HG02981 (cell line): ENCODE results near the gene SHB.
A peak's percentile ranks its signal among the peaks of the same experiment; 100 is the strongest.
"Not testable (repeated sequence)": the region's sequence is repeated elsewhere in the genome, so short reads cannot be mapped to it uniquely, and the experiment has no call there.

Experiments
- ATAC-seq: cut with Tn5 transposase; IDR thresholded peaks from one replicate; pipeline ENCODE4 v1.9.1; 2021; ENCODE audit warnings: mild to moderate bottlenecking, moderate library complexity; ENCODE audit not compliant: unreplicated experiment

The SHB gene

DNA sequence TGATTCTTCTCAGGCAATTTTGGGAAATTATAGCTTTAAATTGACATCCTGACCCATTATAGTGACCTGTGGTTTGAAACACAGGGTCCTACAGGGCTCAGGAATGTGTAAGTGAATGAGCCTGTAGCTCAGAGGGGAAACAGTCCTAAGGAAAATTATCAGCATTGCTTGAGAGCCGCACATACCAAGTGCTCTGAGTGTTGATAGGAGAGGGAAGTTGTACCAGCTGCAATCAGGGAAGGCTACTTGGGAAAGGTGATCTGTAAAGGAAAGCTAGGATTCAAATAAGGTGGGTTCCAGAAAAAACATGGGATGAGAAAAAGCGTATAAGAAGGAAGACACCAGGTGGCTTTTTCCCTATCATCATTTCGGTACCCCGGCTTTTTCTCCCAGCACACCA is 160.7 kb downstream of the SHB start:
- no peak for ATAC-seq

DNA sequence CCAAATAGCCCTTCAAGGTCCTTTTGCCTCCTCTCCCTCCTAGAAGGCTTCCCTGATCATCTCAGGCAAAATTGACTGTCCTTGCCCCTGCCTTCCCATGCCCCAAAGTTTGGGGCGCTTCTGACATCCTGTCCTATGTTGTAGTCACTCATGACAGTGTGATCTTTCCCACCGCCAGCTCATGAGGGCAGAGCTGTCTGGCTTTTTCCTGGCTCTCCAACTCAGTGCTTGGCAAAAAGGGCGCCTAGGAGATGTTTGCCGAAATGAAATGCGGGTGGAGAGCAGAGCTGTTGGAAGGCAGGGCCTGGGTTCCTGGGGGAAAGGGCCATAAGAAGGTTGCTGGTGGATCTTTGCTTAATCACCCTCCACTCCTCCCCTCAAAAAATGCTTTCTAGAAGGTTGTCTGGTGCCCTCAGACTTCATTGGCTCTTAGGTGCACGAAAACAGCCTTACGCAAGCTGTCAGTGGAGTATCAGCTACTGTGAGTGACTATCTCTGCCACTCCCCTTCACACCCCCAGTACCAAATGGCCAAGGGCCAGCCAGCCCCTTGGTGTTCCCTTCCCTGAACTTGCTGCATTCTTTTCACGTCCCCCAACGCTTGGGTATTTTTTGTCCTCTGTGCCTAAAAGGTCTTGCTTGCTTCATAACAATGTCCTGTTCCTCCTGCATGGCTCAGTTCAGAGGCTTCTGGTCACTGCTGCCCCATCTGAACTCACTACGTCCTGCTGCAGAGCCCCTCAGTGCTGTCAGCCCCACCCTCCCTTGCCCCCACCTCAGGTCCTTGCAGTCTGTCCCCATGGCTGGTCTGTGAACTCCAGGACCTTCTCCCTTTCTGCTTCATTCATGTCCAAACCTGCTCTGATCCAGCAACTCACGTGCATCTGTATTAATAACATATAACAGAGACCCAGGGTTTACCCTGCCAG is 162.5 kb downstream of the SHB start:
- ATAC-seq, result no peak

DNA sequence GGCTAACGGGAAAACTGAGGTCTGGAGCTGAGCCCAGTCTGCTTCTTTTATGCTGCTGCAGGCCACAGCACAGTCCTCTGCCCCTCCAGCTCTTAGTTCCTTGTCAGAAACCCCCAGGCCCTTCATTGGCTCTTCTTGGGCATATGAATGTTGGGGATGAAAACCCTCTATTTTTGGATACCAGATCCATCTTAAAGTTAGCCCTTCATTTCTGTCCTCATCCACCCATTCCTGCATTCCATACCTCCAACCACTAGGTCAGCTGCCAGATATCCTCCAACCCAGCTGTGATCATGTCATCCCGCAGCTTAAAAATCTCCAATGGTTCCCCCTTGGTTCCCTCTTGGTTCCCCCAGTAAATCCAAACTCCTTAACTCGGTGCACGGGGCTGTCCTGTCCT is 163.3 kb downstream of the SHB start:
- ATAC-seq, result no peak

DNA sequence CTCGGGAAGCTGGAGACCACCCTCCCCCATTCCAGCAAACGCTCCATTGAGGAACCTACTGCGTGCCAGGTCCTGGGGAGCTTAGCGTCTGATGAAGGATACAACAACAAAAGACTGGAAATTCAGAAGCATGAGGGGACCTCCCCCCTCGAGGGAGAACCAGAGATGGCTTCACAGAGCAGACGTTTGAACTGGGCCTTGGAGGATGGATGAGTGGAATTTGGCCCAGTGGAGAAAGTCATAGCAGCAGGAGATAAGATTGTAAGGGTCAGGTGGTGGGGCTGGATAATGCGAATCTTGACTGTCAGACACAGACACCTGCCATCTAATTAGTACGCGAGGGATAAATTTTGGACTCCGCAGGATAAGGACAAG is 163.9 kb downstream of the SHB start:
- ATAC-seq, result no peak

DNA sequence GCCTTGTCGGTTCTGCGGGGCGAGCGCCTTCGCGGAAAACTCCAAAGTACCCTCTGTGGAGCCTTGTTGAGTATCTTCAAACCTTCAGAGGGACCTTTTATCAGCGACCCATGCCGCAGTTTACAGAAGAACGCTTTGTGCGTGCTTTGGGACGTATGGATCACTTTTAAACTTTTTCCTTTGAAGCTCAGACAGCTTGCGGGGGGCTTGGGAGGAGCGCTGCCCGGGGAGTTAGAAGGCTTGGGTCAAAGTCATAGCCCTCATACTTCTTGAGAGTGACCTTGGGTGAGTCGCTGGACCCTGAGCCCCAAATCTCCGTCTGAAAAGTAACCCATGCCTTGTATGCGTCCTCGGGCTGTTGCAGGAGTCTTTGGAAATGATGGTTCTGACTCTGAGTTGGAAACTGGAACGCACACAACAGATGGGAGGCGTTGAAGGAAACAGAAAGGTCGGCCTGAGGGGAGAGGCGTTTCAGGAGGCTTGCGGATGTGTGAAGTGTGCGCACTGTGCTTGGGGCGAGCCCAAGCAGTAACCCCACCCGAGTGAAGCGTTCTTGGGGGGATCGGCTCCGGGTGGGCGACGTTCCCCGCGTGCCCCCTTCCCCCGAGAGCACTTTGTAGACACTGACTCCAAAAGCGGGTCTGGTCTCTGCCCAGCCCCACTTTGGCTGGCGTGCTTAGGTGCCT is 164.4 kb downstream of the SHB start:
- ATAC-seq, result no peak

DNA sequence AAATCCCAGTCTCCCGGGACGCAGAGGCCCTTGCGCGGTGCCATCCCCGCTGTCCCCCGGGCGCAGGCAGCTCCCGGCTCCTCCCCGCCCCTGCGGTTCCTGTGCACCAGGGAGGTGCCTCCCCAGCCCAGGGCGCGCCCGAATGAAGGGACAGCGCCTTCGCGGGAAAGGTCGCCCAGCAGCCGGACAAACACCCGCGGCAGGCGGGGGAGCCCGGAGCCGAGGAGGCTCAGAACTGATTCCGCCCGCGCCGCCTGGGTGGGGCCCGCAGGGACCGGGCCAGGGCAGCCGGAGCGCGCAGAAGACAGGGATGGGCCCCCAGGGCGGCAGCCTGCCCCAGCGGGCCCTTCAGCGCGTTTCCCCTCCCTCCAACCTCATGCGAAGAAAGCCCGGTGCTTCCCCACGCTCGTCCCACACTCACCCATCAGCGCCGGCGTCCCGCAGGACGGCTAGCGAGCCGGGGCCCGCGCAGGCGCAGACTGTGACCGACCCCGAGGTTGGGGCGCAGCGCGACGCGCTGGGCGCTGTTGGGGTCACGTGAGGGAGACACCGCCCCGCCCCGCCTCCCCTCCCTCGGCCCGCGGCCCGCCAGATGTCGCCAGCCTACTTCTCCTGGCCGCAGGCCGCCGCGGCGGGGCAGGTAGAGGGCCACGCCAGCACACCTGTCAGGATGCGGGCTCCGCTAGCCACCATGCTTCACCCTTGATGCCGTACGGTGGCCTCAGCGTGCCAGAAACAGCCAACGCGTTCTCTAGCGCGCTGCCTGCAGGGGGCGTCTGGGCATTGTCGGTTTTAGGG is 165.2 kb downstream of the SHB start, which contains the start of gene SLC25A51:
Gene SLC25A51, minus strand, starts transcription at position 481 of the 798 bp plus-strand sequence. CDS start 15,577 bp downstream, outside the sequence.
- peak; percentile 78 for ATAC-seq

DNA sequence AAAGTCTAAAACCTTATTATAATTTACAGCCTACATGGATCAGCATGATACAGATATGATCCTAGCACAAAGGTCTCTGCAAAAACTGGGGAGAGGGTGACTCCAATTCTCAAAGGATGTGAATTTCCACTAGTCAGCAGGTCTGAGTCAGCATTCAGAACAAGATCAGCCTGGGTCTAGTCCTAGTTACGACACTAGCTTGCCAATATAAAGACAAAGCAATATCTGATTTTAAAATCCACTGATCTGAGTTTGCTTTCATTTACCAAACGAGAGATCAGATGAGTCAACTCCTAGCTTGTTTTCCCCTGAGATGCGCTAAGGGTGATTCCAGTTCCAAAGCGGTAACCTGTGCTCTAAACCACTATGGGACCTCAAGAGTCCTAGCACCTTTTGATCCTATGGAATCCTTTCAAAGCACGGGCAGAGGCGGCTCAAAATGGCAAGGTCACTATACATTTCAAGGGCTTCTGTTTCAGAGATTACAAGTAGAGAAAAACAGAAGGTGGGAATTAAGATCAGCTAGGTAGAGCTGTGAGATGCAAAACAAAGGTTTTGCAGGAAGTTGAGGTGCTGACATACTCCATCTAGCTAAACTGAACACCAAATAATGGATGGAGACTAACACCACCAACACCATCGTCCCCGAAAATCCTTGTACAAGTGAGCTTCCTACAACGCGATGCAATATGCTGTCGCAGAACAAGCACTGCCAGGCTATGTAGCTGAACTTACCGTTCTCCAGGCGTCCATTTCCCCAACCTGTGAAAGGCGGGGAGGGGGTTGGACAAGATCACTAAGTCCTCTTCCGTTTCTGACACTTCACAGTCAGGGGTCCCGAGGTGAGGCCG is 166.0 kb downstream of the SHB start:
- no peak for ATAC-seq

DNA sequence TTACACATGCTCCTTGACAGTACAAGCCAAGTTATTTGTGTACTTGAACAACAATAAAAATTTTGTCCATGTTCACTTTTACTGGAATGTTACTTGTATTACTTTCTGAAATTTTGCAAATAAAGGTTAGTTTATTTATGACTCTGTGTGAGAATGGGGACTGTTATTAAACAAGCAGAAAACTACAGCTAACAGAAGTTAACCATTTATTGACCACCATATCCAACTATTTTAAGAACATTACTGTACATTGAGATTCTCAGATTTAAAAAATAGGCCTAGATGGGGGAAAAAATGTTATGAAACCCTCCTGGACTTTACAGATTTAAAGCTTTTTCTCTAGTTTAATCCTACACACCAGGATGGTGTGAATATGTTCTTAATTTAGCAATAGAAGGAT is 166.9 kb downstream of the SHB start:
- ATAC-seq, result no peak

DNA sequence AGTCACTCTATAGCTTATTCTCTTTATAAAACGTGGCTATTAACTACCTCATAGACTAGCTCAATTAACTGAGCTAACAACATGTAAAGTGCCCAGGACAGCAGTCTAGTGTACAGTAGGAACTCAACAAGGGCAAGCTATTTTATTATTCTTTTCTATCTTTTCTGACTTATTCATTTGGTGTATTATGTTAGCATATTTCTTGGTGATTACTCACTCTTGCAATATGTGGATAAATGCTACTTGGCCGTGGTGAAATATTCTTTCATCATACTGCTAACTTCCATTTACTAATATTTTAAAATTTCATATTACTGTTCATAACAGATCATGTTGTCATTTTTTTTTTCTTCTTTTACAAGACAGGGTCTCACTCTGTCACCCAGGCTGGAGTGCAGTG is 170.0 kb downstream of the SHB start:
- no peak for ATAC-seq

DNA sequence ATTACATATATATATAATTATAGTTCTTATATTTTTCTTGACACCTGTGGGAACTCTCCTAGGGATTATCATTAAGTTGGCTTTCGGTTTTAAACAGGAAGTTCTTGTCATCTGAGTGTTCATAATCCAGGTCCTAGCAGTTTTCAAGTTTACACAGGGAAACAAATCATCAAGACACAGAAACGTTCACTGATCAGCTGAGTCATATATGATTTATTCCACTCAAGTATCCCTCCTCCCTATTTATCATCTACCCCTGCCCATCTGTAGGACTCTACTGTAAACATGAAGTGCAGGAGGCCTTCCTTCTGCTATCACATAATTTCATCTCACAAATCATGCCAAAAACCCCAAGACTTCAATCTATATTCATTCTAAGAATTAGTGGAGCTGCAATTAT is 171.4 kb downstream of the SHB start:
- ATAC-seq, result no peak

DNA sequence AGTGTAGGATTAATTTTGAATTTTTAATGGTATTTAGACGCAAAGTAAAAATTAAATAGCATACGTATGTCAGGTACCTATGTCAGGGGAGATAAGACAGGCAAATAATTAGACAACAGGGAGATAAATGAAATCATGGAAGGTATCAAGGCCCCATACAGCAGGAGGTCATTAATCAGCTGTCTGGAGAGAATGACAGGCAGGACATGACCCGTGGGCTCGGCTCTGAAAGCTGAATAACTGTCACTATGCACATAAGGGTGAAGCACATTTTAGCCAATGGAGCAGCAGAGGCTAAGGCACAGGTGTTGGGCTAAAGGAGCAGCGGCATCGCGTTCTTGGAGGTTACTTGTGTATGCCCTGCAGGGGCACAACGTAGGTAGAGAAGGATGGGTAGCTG is 177.0 kb downstream of the SHB start:
- no peak for ATAC-seq

DNA sequence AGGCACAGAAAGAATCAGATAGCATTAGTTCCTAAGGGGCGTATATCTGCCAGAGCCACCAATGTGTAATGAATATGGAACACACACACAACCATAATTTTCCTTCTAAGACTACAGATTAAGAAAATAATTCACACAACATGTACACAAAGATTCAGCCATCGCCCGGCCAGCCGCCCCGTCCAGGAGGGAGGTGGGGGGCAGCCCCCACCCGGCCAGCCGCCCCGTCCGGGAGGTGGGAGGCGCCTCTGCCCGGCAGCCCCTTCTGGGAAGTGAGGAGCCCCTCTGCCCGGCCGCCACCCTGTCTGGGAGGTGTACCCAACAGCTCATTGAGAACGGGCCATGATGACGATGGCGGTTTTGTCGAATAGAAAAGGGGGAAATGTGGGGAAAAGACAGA is 178.0 kb downstream of the SHB start:
- not testable (repeated sequence) for ATAC-seq

DNA sequence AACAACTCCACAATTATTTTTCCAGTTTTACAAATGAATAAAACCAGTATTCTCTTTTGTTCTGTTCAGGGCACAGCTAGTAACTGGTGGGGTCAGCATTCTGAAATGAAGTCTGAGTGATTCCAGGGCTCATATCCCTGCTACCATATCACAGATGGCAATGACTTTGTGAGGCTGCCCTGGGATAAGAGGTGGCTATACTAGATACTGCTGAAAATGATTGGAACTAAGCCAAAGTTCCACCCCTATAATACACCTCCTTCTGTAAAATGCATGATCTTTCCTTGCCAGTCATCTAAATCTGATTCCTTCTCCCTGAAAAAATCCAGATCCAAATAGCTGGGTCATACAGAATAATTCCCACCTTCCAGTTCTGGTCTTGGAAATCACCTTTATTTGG is 179.5 kb downstream of the SHB start:
- ATAC-seq, result no peak

DNA sequence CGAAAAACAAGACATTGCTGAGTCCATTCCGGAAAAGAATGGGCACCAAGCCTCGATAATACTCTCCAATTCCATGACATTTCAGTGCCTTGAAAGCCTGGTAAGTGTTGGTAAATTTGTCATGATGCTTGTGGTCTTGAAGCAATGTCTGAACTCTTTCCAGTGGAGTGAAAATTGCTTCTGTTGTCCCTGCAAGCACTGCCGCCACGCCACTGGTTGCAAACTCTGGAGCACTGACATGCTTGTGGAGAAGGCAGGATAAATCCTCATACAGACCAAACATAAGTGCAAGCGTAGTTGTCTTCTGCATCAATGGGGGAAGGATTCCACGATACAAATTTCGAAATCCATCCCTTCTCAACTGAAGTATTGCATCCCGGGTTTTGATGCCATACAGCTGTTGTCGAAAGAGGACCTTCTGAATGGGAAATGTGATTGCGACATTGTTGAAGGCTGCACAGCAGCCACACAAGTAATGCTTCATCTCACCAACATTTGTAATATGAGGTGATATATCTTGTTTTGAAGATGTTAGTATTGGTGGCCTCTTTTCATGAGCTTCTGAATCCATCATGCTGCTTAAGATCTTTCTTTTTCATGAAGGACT is 180.9 kb downstream of the SHB start:
- ATAC-seq, result not testable (repeated sequence)

DNA sequence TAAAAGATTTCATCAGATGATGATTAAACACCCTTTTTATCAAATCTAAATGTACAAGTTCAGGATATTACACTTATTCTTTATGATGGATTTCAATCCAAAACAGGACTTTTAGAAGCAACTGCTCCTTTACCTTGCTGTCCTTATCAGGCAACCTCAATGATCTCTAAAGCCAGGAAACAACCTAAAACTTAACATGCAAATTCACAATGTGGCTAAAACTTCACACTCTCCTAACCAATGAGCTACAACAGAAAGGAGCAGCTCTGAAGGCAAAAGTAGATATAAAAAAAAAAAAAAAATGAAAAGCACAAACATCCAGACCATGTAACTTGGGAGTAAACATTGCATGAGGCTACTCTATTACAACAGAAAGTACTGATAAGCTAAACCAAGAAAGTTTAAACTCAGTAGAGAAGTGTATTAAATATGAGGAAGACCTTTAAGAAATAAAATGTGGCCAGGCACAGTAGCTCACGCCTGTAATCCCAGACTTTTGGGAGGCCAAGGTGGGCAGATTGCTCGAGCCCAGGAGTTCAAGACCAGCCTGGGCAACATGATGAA is 188.0 kb downstream of the SHB start:
- no peak for ATAC-seq

DNA sequence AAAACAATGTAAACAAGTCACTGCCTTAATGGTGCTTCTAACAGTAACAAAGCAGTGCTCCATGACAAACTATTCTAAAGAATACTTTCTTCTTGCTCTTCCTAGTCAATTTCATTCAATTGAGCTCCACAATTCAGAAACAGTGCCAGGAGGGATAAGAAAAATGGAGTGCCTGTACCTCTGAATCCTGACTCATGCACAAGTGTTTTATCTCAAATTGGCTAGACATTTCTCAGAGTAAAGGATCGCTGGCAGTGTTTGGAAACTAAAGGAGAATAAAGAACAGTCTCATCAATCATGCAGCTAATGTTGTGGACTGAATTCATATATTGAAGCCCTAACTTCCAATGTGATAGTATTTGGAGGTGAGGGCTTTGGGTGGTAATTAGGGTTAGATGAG is 192.7 kb downstream of the SHB start:
- no peak for ATAC-seq

DNA sequence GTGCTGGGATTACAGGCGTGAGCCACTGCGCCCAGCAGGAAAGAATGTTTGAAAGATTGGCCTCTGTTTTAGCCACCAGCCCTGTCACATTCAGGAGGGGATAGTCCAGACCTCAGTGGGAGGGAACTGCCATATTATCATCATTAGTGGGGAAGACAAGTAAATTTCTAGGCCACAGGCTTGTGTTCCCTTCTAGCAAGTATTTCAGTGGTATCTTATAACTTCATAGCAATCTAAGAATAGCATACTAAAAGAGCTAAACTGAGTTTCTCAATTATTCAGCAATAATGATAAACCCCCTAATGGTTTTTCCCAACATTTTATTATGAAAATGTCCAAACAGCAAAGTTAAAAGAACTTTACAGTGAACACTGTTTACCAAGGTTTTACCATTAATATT is 195.1 kb downstream of the SHB start:
- no peak for ATAC-seq

DNA sequence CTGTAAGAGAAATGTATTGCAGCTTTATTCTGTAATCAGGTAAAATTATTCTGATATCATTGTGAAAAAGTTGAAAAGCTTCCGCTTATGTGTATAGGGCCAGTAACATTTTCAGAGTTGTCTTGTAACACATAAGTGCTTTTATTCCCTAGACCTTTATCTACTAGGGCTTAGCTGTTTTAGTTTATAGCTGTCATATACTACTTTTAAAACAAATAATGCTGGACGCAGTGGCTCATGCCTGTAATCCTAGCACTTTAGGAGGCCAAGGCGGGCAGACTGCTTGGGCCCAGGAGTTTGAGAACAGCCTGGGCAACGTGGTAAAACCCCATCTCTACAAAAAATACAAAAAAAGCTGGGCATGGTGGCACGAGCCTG is 198.2 kb downstream of the SHB start:
- ATAC-seq, result no peak

DNA sequence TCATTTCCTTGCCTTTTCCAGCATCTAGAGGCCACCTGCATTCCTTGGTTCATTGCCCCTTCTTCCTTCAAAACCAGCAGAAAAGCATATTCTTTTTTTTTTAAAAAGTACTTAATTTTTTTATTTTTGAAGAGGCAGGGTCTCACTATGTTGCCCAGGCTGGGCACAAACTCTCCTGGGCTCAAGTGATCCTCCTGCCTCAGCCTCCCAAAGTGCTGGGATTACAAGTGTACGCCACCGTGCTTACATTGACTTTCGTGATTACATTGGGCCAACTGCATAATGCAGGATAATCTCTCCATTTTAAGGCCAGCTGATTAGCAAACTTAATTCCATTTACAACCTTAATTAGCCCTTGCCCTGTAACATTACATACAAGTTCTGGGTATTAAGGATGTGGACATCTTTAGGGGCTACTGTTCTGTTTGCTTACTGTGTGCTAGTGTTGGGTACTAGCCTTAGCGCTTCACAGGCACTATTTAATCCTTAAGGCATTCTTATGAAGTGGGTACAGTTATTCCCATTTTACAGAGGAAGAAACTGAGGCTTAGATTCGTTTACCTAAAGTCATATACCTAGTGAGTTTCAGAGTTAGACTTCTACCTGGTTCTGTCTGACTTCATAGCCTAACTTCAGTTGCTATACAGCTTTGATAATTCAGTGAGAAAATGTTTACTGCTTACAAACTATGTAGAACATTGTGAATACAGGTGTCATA is 198.8 kb downstream of the SHB start:
- ATAC-seq, result no peak
